ENCODE data around the gene LYRM1.

Gene LYRM1

DNA sequence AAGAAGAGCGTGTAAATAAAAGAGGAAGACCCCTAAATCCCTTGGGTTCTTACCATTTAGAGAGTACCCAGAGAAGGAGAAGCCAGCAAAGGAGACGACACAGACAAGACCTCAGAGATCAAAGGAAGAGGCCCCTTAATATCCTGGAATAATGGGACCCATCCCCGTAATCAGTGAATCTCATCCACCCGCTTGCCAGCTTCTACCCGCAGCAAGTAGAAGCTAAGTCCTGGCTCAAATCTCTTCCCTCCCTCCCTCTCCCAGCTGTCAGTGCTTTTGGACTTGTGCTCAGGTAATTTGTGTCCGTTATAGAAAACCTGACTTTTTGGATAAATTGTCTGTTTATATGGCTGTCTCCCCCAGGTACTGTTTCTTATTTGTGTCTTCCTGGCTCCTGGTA lies 1.9 kb downstream of the LYRM1 start:
- DNase-seq (ENCODE audit: low spot score), result no peak

DNA sequence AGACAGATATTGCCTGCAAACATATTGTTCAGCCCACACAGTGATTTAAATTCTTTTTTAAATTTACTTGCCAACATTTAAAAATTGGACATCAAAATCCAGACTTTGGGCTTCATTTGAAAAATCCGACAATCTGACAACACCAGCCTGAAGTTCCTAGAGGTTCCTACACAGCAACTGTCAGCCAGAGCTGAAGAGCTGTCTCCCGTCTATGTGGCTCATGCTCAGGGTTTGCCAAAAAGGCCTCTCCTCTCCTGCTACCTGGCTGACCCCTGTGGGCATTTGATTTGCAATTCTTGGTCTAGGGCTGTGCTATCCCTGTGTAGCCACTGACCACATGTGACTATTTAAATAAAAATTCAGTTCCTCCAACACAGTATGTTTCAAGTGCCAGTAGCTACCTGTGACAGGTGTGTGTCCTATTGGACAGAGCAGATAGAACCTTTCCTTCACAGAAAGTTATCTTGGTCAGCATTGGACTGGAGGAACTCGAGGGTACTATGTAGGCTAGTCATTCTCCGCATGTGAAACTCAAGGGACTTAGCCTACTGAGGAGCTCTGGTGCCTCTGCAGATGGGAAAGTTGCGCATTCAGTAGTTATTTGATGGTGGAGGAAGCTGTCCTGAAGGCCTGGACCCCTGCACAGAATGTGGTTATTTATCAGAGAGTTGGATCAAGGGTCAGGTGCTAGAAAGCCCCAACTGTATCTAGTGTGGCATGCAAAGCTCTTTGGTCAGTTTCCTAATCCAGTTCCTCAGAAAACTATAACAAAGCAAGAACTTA lies 2.7 kb downstream of the LYRM1 start:
- no peak for DNase-seq (ENCODE audit: low spot score)

DNA sequence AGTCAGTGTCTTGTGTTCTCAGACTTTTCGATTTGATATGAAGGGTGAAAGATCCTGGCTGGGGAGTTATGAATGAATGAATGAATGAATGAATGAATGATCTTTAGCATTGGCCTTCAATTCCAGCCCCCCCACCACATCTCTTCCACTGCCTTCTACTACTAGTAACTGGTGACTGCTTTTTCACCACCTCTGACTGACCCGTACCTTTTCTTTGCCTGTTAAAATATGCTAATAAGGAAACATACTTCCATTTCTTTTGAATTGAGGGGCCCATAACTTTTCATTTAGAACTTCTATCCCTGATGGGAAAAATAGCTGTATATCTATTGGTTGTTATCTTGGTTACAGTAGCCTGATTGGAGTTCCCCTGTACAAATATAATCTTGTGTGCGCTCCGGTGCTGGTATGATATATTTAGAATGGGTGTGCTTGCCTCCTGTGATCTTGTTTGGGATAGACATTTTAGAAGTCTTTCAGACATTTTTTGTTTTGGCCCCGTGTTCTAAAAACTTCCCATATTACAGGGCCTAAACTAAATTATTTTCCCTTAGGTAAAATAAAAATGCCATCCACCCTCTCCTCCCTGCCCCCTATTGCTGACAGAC lies 3.4 kb downstream of the LYRM1 start:
- no peak for DNase-seq (ENCODE audit: low spot score)

DNA sequence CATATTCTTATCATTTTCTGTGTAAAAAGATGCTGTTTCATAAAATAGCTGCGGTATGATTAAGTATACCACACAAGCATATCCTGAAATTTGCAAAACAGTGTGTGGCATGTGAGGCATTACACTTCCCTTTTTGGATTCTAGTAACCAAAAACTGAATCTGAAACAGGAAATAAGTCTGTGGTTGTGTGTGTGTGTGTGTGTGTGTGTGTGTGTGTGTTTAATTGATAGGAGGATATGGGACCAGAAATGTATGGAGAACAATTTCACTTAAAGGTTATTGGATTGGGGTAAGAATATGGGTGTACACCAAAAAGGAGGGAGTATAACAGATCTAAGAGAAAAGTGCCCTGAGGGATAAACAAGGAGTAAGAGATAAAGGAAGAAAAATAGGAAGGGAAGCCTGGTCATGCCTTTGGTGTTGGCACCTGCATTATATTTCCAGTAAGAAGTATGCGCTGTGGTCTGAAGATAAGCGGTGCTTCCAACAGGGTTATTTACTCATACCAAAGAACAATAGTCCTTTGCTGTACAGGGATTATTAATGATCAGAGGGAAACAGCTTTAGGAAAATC lies 4.0 kb downstream of the LYRM1 start:
- DNase-seq (ENCODE audit: low spot score), result peak; percentile 24

DNA sequence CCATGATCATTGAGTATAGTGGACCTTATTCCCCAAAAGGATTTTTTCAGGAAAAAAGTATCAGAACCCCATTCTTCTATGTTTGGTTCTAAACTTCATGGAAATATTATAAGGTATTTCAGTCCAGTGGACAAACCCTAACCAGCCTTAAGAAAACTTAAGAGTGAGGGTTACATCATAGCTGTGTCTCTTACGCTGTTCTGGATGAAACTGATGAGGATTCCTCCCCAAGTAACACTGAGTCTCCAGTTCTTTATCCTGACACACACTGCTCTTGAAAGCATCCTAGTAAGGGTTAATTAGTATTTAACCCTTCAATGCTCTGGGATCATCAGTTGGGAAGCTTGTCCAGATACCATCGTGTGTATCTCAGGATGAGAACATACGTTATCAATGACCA lies 5.0 kb downstream of the LYRM1 start:
- no peak for DNase-seq (ENCODE audit: low spot score)

DNA sequence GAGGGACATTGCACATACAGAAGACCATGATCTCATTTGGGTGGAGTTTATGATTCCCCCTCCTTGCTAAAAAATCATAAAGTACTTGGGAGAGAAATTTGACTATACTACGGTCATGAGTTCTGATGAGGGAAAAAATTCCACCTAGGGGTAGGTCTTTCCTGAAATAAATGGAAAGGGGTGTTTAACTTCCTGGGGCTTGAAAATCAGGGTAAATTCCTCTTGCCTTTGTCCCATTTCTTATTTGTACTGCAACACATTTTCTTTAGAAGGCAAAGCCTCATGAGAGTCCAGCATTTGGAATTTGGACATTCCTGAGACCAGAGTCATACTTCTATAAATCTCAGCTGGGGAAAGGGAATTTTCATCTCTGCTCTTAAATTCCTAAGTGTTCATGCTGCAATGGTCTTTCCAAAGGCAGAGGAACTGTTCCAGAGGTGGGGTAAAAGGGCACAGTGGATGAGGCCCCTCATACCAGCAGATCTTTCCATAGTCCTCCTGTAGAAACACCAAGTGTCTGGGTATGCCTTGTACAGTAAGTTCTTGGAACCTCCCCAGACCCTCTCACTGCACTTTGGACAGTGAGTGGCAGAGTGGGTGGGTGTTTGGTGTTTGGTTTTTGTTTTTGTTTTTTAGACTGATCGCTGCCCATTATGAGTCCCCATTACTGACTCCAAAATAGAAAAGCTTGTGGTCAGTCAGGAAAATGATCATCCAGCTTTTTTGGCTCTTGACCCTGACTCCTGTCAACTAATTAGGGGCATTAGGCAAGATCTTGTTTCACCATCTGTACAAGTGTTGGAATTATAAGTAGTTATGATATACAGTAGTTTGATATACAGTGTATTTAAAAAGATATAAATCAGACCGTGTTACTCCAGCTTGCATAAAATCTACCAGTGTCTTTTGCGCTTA lies 6.0 kb downstream of the LYRM1 start:
- peak; percentile 69 for DNase-seq (ENCODE audit: low spot score)

DNA sequence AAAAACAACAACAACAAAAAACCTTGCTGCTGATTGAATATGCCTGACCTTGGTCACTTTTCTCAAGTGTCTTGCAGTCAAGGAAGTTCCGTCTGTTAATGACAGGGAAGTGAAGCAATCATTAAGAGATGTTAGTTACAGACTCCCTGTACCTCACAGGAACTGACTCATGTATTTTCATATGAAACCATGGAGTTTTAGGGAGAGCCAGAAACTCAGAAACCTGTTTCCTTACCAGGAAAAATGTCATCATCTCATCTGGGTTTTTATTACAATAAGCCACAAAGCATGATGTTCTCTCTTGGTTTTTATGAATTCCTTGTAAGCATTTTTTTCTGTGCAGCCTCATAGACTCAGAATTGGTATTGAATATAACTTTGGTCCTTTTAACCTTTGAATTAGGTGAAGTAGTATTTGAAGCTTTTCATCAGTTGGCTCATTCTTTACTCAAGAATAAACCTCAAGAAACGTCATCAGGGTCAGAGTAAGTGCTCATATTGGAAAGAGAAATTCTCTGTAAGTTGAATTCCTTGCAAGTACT lies 10.3 kb downstream of the LYRM1 start:
- peak; percentile 73 for DNase-seq (ENCODE audit: low spot score)

DNA sequence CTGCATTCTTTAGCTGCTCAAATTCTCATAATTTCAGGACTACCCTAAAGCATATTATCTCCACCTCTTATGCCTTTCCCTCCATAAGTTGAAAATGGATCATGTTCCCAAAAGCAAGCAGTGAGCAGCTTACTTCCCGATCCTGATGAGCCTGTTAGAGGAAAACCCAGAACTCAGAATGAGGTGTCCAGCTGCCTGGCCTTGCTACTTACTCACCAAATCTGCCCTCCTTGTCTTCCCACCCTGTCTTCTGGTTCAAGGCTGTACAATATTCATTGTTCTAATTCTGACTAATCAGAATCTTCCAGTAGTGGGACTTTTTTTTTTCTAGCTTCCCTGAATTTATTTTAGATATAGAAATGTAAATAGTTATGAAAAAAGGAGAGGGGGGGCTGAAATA lies 10.8 kb downstream of the LYRM1 start:
- no peak for DNase-seq (ENCODE audit: low spot score)

DNA sequence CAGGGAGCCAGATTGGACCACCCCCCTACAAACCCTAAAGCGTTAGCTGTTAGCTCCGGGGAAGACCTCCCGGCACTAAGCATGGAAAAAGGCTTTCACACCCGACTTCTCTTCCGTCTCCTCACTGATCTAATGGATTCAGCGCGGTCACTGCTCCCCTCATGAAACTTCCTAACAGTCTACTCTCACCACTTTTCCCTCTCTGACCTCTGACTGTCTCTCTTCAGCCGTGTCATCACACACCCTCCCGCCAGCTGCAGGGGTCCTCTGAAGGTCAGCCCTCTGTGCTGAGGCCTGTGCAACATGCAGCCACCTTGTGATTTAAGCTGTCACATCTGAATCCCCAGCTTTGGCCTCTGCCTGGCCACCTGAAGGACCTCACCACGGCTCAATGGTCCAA lies 15.7 kb downstream of the LYRM1 start:
- no peak for DNase-seq (ENCODE audit: low spot score)

DNA sequence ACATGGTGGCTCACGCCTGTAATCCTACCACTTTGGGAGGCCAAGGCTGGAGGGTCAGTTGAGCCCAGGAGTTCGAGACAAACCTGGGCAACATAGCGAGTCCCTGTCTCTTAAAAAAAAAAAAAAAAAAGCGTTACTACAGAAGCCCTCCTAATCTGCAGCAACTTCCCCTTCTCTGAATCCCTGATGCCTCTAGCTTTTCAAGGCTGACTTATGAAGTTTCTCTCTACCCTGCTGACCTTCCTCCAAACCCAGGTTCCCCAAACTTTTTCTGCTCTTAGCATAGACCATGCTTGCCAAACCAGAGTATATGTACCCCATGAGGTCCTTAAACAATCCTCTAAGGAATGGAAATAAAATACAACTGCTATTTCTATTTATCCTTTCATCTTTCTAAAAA lies 16.4 kb downstream of the LYRM1 start:
- no peak for DNase-seq (ENCODE audit: low spot score)

DNA sequence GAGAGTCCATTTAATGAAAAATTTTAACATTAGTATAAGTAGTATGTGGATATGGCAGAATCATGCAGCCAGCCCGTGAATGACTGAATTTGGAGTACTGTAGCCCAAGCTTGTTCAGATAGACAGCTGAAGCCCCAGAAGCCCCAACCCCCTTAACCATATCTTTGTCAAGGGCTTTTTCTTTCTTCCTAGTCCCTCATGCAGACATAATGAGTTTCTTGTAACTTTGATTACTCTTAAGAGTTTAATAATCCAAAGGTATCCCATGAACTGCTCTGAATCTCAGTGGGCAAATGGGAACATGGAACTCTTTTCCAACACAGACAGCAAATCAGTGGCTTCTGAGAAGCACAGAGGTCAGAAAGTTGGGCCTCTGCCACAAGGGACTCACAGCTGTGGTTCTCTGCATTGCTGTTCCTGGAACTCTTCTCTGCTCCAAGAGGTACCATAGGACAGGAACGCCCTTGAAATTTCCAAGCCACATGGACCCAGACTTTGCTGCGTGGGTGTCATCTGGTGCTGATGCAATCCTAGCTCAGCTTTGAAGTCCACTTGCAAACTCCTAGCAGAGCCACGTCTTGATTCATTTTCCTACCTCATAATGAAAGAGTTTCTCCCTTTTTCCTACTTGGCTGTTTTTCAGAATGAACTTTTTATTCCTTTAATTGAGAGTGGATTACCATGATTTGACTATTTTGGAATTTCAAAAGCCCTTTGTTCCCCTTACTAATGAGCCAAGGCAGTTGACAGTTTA lies 18.1 kb downstream of the LYRM1 start:
- peak; percentile 67 for DNase-seq (ENCODE audit: low spot score)

DNA sequence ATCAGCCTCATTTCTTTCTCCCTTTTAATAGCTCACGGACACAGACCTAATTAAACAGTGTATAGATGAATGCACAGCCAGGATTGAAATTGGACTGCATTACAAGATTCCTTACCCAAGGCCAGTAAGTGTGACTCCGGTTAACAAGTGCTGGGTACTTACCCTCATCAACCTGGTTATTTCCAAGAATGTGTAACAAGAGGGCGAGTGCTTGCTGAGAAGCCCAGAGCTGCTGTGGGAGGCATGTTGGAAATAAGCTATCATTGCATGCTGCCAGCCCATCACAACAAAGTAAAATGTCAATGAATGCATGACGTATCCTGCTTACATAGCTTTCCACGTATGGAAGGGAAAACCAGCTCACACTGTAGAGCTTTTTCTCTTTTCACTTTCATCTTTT lies 19.5 kb downstream of the LYRM1 start:
- DNase-seq (ENCODE audit: low spot score), result no peak

DNA sequence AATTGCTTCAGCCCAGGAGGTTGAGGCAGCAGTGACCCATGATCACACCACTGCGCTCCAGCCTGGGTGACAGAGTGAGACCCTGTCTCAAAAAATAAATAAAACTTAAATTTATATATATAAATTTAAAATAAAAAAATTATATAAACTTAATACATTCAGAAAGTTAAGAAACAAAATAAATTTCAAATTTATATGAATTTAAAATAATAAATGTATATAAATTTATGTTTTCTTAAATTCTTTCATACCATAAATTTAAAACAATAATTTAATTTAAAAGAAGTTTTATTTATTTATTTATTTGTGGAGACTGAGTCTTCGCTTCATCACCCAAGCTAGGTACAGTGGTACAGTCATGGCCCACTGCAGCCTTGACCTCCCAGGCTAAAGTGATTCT lies 20.2 kb downstream of the LYRM1 start:
- no peak for DNase-seq (ENCODE audit: low spot score)

DNA sequence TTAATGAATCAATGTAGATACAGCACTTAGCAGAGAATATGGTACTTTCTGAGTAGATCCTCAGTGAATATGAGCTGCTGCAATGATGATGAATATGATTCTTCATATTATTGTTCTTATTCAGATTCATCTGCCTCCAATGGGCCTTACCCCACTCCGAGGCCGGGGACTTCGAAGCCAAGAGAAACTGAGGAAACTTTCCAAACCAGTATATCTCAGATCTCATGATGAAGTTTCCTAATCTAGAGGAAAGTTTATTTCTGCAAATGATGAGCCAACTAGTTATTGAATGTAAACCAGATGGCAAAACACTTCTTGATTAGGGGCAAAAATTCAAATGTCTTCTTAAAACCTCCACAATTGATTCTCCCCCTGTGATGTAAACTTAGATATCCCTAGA lies 23.3 kb downstream of the LYRM1 start:
- no peak for DNase-seq (ENCODE audit: low spot score)

DNA sequence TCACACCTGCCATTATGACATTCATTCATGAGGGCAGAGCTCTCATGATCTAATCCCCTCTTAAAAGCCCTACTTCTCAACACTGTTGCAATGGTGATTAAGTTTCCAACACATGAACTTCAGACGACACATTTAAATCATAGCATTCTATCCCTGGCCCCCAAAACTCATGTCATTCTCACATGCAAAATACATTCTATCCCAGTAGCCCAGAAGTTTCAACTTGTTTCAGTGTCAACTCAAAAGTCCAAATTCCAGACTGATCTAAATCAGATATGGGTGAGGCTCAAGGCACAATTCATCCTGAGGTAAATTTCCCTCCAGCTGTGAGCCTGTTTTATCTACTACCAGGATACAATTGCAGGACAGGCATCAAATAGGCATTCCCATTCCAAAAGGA lies 25.2 kb downstream of the LYRM1 start:
- DNase-seq (ENCODE audit: low spot score), result no peak

DNA sequence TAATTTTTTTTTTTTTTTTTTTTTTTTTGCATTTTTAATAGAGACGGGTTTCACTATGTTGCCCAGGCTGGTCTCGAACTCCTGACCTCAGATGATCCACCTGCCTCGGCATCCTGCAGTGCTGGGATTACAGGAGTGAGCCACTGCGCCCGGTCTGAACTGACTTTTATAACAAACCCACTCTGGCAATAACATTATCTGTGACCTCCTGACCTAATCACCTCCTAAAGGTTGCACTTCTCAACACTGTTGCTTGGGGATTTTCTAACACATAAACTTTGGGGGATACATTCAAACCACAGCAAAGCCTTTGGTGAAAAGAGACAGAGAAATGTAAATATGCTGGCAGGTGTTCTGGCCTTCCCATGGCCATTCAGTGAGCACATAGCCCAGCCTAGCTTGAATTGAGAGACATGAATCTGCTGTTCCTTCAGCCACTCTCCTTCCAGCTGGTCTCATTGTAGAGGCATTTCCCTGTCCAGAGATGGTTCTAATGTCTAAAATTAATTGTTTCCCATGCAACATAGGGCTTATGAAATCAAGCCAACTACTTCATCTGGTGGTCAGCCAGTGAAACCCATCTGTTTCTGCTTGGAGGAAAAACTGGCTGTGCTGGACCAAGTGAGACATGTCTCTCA lies 28.3 kb downstream of the LYRM1 start:
- peak; percentile 62 for DNase-seq (ENCODE audit: low spot score)

DNA sequence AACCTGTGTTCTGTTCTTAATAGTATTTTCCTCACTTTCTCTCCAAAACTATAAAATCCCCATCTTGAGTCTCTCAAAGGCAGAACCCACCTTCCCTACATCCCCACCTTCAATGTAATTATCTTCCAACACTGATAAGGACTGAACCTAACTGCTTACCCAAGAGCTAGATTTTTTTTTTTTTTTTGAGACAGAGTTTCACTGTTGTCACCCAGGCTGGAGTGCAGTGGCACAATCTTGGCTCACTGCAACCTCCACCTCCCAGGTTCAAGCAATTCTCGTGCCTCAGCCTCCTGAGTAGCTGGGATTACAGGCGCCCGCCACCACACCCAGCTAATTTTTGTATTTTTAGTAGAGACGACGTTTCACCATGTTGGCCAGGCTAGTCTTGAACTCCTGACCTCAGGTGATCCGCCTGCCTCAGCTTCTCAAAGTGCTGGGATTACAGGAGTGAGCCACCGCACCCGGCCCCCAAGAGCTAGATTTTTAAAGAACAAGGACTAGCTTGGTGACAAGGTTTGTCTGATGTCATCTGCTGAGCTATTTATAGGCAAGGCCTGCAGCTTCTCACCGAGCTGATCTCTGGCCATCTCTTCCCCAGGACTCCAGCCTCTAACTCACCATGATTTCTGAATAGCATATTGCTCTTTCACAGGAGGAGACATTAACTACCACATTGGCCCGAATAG lies 29.2 kb downstream of the LYRM1 start:
- peak; percentile 29 for DNase-seq (ENCODE audit: low spot score)

DNA sequence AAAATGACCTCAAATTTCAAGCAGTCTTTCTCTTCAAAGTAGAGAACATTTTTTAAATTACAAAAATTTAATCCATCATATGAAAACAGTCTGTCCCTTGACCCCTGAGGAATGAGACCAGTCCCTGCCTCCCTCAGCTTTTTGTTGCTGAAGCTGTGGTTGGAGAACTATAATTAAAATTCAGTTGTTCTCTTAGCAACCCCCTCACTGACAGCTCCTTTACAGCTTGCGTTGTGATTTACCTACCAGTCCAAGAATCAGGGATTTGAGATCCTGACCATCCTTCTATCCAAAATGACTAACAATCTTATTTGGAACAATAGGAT lies 29.8 kb downstream of the LYRM1 start:
- no peak for DNase-seq (ENCODE audit: low spot score)

DNA sequence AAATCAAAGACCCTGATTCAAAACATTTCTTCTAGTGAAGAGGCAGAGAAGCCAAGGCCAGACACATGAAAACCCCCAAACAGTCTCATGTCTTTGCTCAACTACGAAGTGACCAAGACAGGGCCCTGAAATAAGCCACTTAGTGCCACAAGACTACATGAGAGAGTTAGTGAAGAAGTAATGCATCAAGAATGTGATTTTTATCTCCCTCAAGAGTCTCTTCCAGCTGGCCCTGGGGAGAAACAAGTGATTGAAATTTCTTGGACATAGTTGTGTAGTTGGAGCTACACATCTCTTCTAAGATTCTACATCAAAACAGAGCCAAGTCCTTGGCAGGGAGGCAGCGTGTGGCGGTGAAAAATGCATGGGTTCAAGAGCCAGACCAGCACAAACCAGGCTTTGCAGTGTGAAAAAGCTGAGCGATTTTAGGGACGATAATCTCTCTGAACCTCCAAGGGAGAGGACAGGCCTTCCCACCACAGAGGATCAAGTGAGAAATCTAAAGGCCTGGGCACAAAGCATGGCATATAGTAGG lies 30.6 kb downstream of the LYRM1 start:
- peak; percentile 50 for DNase-seq (ENCODE audit: low spot score)

DNA sequence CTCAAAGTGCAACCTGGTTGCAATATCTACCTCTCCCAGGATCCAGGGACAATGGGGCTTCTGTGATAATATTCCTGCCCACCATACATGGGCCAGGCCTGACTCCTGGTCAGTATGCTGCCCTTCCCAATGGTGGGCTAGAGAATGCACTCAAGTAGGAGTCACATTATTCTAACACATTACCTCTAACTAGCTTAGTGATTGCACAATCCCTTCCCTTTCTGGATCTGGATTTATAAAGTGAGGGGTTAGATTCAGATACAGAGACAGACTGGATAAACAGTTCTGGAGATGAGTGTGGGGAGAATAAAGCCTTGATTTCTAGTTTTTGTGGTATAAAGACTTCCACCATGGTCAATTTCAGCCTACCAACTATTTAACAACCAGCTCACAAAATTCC lies 33.0 kb downstream of the LYRM1 start:
- no peak for DNase-seq (ENCODE audit: low spot score)
